Cerebellar nuclear complex (tissue), 1 donor: Measurements from ENCODE around the gene DNAJC12.
"Not testable (repeated sequence)": the region's sequence is repeated elsewhere in the genome, so short reads cannot be mapped to it uniquely, and the experiment has no call there.

Experiments
- DNase-seq, 2 experiments: peaks; one replicate each; lab custom pipeline; 2025; lab: John Stamatoyannopoulos, UW

Gene DNAJC12

DNA sequence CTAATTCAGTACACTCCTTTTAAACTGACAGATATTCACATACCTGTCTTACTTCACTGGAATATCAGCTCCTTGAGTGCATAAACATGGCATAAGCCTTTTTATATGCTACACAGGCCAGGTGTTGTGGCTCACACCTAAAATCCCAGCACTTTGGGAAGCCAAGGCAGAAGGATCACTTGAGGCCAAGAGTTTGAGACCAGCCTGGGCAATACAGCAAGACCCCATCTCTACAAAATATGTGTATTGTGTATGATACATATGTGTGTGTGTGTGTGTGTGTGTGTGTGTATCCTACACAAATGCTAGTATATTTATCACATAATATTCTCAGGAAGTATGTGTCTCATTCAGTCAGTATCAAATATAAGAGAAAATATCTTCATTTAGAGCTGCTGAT lies 45.3 kb downstream of the DNAJC12 start:
- DNase-seq, result no peak

DNA sequence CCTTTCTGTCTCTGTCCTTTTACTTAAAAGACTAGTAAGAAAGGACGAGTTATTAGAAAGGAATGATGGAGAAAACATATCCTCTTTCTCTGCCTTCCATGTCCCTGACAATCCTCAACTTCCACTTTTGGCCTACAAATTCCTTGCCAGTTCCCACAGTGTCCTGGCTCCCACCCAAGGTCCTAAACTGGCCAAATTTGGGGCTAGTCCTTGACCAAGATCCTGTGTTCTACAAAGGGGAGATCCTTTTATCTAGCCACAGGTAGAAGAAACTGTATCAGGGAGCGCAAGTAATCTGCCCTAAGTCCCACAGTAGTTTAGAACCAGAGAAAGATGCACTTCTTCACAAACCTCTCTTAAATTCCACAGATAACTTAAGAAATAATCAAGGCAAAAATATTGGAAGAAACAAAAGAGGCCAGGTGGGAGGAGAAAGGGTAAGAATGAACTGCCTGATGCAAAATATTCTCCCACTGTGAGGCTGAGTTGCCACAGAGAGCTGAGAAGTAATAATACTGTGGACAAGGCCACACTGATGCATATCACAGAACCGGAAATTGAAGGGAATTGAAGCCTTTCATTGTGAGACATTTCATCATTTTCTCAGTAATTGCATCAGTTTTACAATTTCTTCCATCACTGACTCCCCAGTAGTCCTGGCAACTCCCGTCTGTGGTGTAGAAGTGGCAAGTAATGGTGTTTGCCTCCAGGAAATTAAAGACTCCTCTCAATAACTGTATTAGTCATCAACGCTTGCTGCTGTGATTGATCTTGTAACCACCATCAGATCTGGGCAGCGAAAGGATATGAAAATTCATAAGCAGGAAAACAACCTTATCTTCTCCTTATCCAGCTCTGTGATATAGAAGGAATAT lies 47.2 kb downstream of the DNAJC12 start:
- DNase-seq, result no peak

DNA sequence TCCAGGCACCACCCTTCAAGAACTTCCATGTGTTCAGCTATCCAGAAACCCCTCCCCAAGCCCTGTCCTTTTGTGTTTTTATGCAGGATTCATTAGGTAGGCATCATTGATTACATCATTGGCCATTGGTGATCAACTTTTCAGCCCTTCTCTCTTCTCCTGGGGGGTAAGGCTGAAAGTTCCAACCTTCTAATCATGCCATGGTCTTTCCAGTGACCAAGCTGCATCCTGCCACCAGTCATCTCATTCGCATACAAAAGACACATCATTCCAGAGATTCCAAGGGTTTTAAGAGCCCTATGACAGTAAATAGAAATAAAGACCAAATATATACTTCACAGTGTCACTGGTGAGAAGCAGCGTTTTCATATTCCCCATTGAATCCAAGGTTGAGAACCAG lies 48.2 kb downstream of the DNAJC12 start:
- no peak for DNase-seq

DNA sequence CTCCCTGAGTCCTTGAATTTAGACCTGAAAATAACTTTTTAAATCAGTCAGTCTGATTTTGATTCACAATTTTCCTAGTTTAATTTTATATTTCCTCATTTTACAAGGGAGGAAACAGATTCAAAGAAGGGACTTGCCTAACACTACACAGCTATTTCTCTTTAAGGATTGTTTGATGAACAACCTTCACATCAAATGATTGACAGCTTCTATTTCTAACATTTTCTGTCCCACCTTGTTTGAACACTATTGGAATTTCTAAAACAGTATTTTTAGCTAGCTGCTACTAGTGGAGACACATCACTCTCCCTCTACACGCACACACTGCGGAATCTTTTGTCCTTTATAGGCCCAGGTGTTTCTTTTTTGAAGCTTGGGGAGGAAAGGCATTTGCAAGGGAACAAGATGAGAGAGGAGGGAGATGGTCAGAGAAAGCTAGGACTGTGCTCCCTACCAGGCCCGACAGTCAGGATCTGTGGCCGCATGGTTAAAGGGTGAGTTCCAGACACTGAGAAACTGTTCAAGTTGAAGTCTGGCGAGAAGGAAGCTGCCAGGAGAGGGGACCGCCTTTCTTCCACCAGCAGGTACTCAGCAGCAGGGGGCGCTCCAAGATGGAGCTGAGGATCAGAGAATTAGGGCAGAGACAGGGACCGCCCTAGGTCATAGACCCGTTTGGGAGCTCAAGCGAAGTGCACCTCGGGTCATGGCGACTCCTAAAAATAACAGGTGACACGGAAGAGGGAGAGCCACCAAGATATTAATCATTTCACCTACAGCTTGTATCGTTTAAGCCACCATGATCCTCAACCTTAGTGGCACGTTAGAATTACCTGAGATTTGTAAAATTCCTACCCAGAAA lies 49.7 kb downstream of the DNAJC12 start:
- no peak for DNase-seq

DNA sequence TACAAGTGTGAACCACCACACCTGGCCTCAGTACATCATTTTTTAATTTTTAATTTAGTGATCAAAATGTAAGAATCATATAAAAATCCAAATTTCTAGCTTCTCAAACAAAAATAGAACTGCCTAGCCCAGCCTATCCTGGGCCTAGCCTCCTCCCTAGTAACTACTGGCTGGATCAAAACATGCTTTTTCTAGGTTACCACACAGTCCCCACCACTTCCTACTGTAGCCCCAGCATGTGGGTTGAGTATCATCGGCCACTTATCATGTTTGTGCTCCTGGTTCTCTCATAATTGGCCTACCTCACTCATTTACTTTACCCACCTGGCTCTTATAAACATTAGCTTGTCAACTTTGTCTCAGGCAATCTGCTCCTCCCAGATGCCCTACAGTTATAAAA lies 52.9 kb downstream of the DNAJC12 start:
- no peak for DNase-seq

DNA sequence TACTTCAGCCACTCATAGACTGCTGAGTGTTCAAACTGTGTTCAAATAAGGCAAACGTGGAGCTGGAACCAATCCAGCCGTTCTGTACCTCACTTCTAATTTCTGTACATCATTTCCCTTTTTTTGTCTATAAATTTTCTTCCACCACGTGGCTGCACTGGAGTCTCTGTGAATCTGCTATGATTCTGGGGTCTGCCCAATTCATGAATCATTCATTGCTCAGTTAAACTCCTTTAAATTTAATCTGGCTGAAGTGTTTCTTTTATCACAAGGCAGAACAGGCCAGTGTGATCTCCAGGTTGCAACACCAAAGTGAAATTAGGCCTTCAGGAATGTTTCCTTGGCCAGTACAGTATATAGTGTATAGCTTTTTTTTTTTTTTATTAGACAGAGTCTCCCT lies 53.5 kb downstream of the DNAJC12 start:
- DNase-seq, result no peak

GRCh38 chr10:67783606-67784294 lies 54.2 kb downstream of the DNAJC12 start:
- no peak for DNase-seq

DNA sequence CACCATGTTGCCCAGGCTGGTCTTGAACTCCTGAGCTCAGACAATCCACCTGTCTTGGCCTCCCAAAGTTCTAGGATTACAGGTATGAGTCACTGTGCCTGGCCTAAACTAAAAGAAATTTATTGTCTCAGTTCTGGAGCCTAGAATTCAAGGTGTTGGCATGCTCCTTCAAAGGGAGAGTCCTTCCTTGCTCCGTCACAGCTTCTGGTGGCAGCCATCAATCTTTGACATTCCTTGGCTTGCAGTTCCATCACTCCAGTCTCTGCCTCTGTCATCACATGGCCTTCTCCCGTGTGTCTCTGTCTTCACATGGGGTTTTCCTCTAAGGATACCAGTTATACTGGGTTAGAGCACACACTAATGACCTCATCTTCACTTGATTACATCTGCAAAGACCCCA lies 55.5 kb downstream of the DNAJC12 start:
- DNase-seq, result no peak

- peak in 1 of 2 experiments; percentile 22 for DNase-seq
Measured at GRCh38 chr10:67780759-67781538, 57.0 kb downstream of the DNAJC12 start.

GRCh38 chr10:67780204-67780621 lies 57.8 kb downstream of the DNAJC12 start:
- not testable (repeated sequence) for DNase-seq

GRCh38 chr10:67779465-67780203 lies 58.4 kb downstream of the DNAJC12 start:
- peak; percentile 49 to 87 for DNase-seq

DNA sequence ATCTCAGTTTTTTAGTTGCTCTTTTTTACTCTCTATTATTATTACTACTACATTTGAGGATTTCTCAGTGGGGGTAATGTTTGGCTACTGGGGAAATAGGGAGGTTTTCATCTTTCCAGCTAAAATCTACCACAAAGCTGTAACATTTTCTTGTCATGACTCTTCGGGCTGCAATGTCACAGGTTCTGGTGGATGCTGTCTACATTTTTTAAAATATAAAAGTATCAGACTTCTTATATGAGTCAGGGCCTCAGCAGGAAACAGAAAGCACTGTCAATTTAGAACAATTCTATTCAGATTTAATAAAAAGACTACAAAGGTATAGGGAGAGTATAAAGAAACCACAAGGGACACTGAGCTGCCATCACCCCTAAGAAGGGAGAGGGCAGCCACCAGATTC lies 61.6 kb downstream of the DNAJC12 start:
- DNase-seq, result no peak

DNA sequence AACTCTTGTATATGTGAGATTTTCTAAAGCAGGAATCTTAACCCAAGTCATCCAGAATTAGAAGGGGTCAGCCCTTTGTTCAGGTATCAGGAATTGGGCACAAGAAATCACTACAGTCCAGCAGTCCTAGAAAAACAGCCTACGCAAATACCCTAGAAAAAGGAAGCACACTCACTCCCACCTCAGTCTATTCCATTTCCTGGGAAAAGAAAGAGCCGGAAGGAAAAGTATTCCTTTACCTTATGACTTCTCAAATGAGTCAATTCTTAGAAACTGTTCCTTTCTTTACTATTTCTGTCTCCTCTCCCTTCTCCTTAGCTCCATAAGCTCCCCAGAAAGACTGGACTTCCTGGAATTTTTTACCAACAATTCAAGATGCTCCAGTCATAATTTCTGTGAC lies 62.7 kb downstream of the DNAJC12 start:
- DNase-seq, result no peak

GRCh38 chr10:67772894-67773511 lies 65.0 kb downstream of the DNAJC12 start:
- DNase-seq, result no peak

DNA sequence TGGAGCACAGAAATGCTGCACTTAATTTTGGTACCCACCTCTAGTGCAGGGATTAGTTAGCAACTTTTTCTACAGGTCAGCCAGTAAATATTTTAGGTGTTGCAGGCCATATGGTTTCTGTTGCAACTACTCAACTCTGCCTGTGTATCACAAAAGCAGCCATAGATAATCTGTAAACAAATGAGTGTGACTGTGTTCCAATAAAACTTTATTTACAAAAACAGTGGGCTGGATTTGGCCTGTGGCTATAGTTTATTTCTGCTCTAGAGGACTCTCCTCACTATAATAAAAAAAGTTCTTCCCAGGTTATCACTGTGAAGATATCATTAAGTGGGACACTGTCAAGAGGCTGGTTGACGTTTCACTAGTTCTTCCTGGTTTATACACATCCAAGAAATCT lies 65.8 kb downstream of the DNAJC12 start:
- no peak for DNase-seq

- no peak for DNase-seq
Measured at GRCh38 chr10:67771200-67771599, 66.8 kb downstream of the DNAJC12 start.

DNA sequence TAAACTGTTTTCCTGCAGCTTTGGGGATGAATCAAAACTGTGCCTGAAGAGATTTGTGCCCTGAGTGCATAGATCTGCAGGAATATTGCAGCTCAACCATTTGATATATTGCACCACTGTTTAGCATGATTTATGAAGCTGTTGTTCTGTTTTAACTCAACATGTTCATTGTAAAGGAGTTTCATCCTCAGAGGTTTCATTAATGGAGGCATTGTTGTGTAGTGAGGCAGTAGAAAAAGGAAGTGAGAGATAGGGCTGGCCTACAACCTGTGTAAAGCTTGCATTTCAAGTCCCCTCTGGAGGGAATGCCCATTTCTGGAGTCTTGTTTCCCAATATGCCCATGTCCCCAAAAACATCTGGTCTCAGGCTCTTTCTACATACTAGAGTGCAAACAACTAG lies 67.5 kb downstream of the DNAJC12 start:
- DNase-seq, result no peak

DNA sequence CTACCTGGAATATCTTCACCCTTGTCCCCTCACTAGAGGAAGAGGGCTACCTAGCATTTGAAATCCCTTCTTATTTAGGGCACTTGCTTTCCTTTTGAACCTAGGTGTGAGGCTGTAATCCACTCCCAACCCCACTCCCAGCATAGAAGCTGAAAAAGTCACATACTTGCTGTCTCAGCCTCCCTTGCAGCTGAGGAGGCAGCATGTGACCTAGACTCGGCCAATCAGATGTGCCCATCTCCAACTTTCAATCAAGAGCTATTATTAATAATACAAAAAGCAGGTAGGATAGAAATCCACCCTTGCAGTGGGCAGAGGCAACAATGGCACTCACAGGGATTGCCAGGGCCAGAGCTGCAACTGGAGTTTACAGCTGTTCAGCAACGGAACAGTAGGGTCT lies 70.7 kb downstream of the DNAJC12 start:
- no peak for DNase-seq

GRCh38 chr10:67764012-67764822 lies 73.8 kb downstream of the DNAJC12 start:
- peak; percentile 62 to 73 for DNase-seq
